Measurements from ENCODE around the gene ERVH48-1. TPM values are rescaled to one million over a fixed set of nuclear protein-coding genes. Genes with fewer than 3 reads are reported as not detected.
"Not testable (repeated sequence)": the region's sequence is repeated elsewhere in the genome, so short reads cannot be mapped to it uniquely, and the experiment has no call there.

ERVH48-1 gene
- total RNA-seq, 1 experiment from 2014 or later: not detected

- not testable (repeated sequence) for DNase-seq (ENCODE audit: low read depth)
Observed at GRCh38 chr21:42908484-42908883, 16.9 kb downstream of the ERVH48-1 start.

GRCh38 chr21:42906233-42906632, 19.2 kb downstream of the ERVH48-1 start:
- DNase-seq (ENCODE audit: low read depth): no peak

GRCh38 chr21:42905195-42905594, 20.2 kb downstream of the ERVH48-1 start:
- no peak for DNase-seq (ENCODE audit: low read depth)

- no peak for DNase-seq (ENCODE audit: low read depth)
Observed at GRCh38 chr21:42903817-42904216, 21.6 kb downstream of the ERVH48-1 start.

GRCh38 chr21:42900446-42900845, 25.0 kb downstream of the ERVH48-1 start:
- no peak for DNase-seq (ENCODE audit: low read depth)

- peak; percentile 95 for DNase-seq (ENCODE audit: low read depth)
Observed at GRCh38 chr21:42892931-42893755, 32.3 kb downstream of the ERVH48-1 start, which contains the start of gene NDUFV3. Gene NDUFV3, plus strand, starts transcription at chr21:42893309. Its CDS starts 25 bp downstream, at chr21:42893334.

GRCh38 chr21:42892582-42892930, 32.9 kb downstream of the ERVH48-1 start:
- DNase-seq (ENCODE audit: low read depth): peak; percentile 13

- no peak for DNase-seq (ENCODE audit: low read depth)
Observed at GRCh38 chr21:42887326-42887725, 38.1 kb downstream of the ERVH48-1 start.

- DNase-seq (ENCODE audit: low read depth): no peak
Observed at GRCh38 chr21:42883921-42884320, 41.5 kb downstream of the ERVH48-1 start.

- no peak for DNase-seq (ENCODE audit: low read depth)
Observed at GRCh38 chr21:42880352-42880751, 45.1 kb downstream of the ERVH48-1 start.

- DNase-seq (ENCODE audit: low read depth): peak; percentile 93
Observed at GRCh38 chr21:42878993-42879787, 46.2 kb downstream of the ERVH48-1 start, which contains the start of gene WDR4. Gene WDR4, minus strand, starts transcription at chr21:42879539. Its CDS starts 44 bp downstream, at chr21:42879495.

GRCh38 chr21:42878678-42878992, 46.8 kb downstream of the ERVH48-1 start:
- DNase-seq (ENCODE audit: low read depth): no peak

GRCh38 chr21:42875811-42876210, 49.6 kb downstream of the ERVH48-1 start:
- not testable (repeated sequence) for DNase-seq (ENCODE audit: low read depth)

- DNase-seq (ENCODE audit: low read depth): no peak
Observed at GRCh38 chr21:42873096-42873495, 52.3 kb downstream of the ERVH48-1 start.

GRCh38 chr21:42868196-42868595, 57.2 kb downstream of the ERVH48-1 start:
- DNase-seq (ENCODE audit: low read depth): no peak

Other genes starting within 250 kb of the ERVH48-1 start
- gene WDR4, start 46.1 kb downstream of the ERVH48-1 start, total RNA-seq (2014; rRNA removed; shearing (Covaris generic)): 4.8 and 10.8 TPM in 2 replicates
- 23.1 and 27.4 TPM in 2 replicates for gene NDUFV3, start 32.3 kb downstream of the ERVH48-1 start, total RNA-seq (2014; rRNA removed; shearing (Covaris generic))
- 13.7 and 16.8 TPM in 2 replicates for gene PKNOX1, start 48.9 kb upstream of the ERVH48-1 start, total RNA-seq (2014; rRNA removed; shearing (Covaris generic))
- 9.1 and 11.8 TPM in 2 replicates for gene CBS, start 150.2 kb upstream of the ERVH48-1 start, total RNA-seq (2014; rRNA removed; shearing (Covaris generic))
- 18.5 and 24.7 TPM in 2 replicates for gene U2AF1, start 181.9 kb upstream of the ERVH48-1 start, total RNA-seq (2014; rRNA removed; shearing (Covaris generic))
- gene CRYAA, start 243.4 kb upstream of the ERVH48-1 start, total RNA-seq (2014; rRNA removed; shearing (Covaris generic)): not detected in 2 replicates

Data from RPMI7951 (cell line).